GM12891 (cell line): ENCODE results near the gene TENM4.

Experiments used
- POLR2A ChIP-seq: IDR thresholded peaks from 2 replicates; pipeline ENCODE4 v1.6.1; 2011; ENCODE audit warnings: low read depth, low read length, control low read depth
- POLR2AphosphoS5 ChIP-seq: IDR thresholded peaks from 2 replicates; pipeline ENCODE4 v1.6.1; 2011; ENCODE audit warnings: low read depth, low read length, control low read depth
- SPI1 ChIP-seq: IDR thresholded peaks from 2 replicates; pipeline ENCODE4 v1.6.1; 2011; ENCODE audit warnings: low read depth, low read length, control low read depth
- TAF1 ChIP-seq: IDR thresholded peaks from 2 replicates; pipeline ENCODE4 v1.6.1; 2011; ENCODE audit warnings: low read depth, low read length, control low read depth

DNA sequence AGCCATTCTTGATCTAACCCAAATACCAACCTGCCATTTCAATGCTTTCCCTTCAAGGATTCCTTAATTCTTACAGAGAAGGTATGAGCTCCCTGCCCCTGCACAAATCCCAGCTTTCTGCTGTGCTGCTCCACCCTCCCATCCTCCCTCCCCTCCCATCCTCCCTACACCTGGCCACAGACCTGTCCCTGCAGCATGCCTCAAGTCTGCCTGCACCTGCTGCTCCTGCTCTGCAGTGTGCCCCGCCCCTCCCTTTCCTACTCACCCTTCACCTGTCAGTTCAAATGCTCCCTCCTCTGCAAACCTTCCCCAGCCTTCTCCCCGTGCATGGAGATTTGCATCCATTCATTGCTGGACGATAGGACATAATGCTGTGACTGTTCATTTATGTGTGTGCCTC lies 726.3 kb downstream of the TENM4 start:
- TF ChIP-seq POLR2A (no peak), POLR2AphosphoS5 (no peak), TAF1 (no peak), SPI1 (no peak)
